Retinal pigment epithelial cell (primary cell): Measurements from ENCODE around the gene PKNOX2.
A peak's percentile ranks its signal among the peaks of the same experiment; 100 is the strongest.

Source experiments
- DNase-seq: peaks from one replicate; pipeline ENCODE4 v3.0.0-alpha.2; 2010; ENCODE audit warnings: low read depth
- H3K4me3 ChIP-seq: 2 replicates; pipeline ENCODE4 v1.5.1; 2011; ENCODE audit warnings: mild to moderate bottlenecking, low read length, control low read depth, moderate library complexity
- CTCF ChIP-seq: conservative IDR thresholded peaks from 2 replicates; pipeline ENCODE4 v1.5.1; 2011; ENCODE audit warnings: low read depth, low read length, control low read depth, inconsistent platforms

PKNOX2 gene

GRCh38 chr11:125167292-125167953, 2.9 kb downstream of the PKNOX2 start:
- DNase-seq, result no peak

DNA sequence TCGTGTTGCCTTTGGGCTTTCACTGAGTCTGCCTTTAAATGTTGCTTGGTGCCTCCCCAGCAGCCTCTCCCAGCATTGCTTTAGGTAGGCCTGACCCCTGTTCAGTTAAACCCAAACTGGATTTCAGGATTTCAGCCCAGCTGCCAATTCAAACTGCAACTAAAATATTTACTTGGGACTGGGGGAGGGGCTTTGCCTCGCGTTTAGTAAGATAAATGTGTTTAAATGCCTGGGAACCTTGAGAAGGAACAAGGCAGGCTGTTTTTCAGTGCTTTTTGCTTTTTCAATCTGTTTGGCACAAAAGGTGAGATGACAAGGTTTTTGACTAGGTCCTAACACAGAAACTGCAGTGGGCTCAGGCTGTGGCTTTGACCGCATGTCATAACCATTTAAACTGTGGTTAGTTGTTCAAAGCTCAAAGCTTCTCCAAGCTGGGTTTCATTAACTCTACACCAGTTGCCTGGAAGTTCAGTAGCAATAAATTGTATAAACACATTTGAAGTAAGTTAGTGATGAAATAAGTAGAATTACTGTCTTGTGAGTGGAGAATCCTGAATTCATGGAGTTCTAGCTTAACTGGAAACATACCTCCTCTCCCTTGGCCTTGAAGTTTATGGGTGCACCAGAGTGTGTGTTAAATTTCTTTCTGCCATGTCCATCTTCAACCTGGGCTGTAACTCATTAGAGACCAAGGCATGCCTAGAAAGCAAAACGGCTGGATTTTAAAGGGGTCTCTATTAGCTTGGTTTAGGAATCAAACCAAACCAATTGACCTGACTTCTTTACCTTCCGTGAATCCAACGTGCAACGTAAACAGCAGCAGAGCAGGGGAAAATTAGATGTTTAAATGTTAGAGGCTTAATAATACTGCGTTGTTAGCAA, 3.6 kb downstream of the PKNOX2 start:
- TF ChIP-seq CTCF, result no peak
- H3K4me3 ChIP-seq, result no peak overlapping the region
- DNase-seq, result no peak

More at GRCh38 chr11:125167292-125167953, 2.9 kb downstream of the PKNOX2 start:
- TF ChIP-seq CTCF, result no peak
- peak overlapping the region; percentile 18 for H3K4me3 ChIP-seq

DNA sequence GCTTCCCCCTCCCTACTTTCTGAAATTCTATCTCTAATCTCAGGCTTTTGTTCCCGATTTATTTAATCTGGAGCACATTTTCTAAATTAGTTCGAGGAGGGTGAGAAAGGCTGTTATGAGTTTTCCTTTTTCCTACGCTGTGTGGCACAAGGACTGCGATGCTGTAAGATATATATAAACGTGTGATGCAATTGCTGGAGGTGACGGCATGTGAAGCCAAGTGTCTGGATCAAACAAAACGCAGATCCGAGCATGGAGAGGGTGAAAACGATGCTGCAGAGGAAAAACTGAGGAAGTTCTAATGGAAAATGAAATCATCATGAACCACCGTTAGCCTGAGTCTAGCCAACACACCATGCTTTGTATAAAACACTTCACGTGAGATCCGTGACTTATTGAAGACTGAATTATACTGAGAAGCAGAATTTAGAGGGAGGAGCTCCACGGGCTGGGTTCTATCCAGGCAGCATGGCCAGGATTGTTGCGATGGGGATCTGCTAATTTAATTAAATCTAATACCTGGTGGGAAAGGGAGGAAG, 4.4 kb downstream of the PKNOX2 start:
- no peak for TF ChIP-seq CTCF
- DNase-seq, result no peak
- H3K4me3 ChIP-seq, result no peak overlapping the region

- TF ChIP-seq CTCF, result no peak
- no peak overlapping the region for H3K4me3 ChIP-seq
Observed at GRCh38 chr11:125170001-125170509, 5.5 kb downstream of the PKNOX2 start.

DNA sequence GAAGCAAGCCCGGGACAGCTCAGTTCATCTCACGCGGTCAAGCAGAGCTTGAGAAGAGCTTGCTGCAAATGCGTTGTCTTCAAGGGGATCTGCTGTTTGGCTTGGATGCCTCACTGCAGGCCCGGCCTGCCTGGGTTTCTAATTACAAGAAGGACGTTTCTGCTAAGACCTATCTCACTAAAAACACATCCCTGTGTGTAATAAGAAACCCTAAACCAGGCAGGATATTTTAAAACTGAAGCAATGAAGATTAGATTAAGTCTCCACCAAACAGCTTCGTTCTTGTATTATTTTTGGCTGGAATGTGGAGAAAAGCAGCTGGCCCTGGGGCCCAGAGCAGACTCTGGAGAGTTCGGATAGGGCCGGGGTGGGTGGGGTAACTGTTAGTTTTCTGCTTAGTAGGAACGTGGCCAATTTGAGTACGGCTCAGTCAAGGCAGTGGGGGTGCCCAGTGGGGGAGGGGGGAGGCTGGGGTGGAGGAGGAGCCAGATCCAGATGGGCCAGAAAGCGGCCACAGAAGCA, 6.0 kb downstream of the PKNOX2 start:
- DNase-seq, result no peak
- no peak overlapping the region for H3K4me3 ChIP-seq

More at GRCh38 chr11:125170001-125170509, 5.5 kb downstream of the PKNOX2 start:
- no peak for DNase-seq

GRCh38 chr11:125171974-125172373, 7.4 kb downstream of the PKNOX2 start:
- no peak for DNase-seq
- H3K4me3 ChIP-seq, result no peak overlapping the region
- no peak for TF ChIP-seq CTCF

More for the DNA sequence above, 6.0 kb downstream of the PKNOX2 start:
- TF ChIP-seq CTCF, result no peak
